Fibroblast of skin of right quadriceps (primary cell): ENCODE measurements around the gene CNEP1R1.

Source experiments
- DNase-seq: peaks from one replicate; pipeline ENCODE4 v3.0.0-alpha.2; 2013

CNEP1R1 gene

GRCh38 chr16:50065624-50066481 lies 40.8 kb downstream of the CNEP1R1 start, which contains the start of gene HEATR3:
HEATR3 (plus strand) TSS chr16:50065970; CDS start chr16:50066132, 162 bp downstream.
- peak; percentile 92 for DNase-seq

GRCh38 chr16:50066482-50067289 lies 41.7 kb downstream of the CNEP1R1 start:
- no peak for DNase-seq

DNA sequence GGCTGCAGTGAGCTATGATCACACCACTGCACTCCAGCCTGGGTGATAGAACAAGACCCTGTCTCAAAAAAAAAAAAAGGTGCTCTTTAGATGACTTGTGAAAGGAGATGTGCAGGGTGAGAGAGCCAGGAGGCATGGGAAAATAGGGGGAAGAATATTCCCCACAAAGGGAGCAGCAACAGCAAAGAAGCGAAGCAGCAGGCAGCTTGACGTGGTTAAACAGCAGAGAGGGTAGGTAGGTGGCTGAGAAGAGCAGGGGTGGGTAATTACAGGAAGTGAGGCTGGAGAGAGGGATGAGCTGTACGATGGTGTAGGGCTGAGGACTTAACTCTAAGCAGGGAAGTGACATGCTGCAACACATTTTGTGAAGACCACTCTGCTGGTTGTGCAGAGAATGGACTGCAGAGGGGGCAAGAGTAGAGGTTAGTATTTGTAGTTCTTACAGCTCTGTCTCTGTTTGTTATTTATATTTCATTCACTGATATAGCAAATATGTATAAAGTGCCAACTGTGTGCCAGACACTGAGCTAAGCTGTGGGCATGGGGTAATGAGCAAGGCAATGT lies 42.3 kb downstream of the CNEP1R1 start:
- DNase-seq: peak; percentile 71

DNA sequence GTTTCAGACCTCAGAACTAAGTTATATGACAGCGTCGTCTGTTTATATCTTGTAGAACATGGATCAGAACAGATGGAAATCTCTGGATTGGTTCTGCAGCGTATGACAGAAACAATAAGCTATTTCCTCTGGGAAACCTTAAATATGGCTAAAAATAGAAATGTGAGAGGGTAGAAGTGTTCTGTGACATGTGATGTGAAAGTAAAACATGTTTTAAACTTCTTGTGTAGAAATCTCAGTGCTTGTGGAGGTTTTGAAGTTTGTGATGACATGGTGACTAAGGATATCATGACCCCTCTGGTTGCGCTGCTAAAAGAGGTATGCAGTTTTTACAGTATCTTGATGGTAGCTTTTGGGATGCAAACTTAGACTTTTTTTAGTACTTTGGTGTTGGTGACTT lies 43.5 kb downstream of the CNEP1R1 start:
- DNase-seq: peak; percentile 68

- no peak for DNase-seq
Observed at GRCh38 chr16:50069060-50069459, 44.0 kb downstream of the CNEP1R1 start.

DNA sequence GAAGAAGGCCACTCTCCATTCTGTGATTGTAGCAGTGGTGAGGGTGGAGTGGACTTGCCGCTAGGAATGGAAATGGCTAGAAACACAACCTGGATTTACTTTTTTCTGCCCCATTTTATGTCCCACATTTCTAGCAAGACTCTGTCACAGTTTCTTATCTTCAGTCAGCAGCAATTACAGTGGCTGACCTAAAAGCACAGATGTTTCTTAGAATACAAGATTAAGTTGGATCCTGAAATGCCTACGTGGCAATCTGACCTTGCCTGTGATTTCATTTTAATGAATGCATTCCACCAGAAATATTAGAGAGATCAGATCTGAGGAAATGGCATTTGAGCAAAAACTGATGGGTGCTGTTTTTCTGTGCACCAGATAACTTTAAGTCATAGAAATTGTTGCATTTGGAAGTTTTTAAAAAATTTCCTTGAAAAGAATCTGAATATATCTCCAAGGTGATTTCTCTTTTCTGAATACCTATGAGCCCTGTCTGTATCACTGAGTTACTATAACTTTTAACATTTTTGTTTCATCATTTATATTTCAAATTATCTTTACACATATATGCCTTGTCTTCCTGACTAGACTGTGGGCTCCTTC lies 46.1 kb downstream of the CNEP1R1 start:
- no peak for DNase-seq

DNA sequence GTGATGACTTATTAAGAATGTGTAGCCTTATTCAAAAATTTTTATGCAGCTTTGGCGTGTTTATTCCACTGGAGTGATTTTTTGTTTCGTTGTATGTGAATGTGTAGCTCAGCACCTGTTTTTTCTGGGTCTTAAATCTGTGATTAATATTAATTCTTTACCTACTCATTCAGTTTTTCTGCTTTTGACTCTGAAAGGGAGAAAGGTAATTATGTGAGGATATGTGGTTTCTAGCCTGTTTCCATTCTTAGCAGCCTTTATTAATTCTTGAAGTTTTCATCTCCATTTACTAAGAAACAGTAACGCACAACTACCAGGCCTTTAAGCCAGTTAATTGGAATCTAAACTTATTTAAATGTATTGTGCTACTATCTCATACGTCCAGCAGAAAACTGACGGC lies 47.7 kb downstream of the CNEP1R1 start:
- no peak for DNase-seq

DNA sequence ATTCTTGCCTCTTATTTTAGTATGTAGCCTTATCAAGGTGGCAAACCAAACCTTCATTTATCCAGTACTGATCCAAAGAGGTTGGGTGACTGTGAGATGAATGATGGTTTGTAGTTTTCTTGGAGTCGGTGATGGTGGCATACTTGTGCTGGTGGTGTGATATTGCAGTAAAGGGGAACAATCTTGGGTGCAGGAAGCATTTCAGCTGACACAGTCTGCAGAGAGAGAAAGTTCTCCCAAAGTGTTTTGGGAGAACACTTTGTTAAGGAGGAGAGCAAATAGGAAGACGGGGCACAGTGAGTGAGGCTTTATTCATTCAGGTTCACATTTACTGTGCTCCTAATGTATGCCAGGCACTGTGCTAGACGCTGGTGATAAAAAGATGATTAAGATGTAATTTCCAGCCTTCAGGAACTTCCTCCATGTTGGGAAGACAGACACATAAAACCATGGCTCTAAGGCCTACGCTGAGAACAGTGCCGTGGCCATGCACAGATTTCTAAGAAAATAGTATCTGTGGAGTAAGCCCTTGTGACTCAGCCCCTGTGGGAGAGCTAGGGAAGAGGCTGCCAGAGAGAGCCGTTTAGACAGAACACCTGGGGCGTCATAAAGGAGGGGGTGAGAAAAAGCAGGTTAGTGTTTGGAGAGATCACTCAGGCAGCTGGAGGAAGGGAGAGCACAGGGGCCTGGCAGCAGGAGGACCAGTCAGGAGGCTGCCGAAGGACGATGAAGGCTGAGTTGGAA lies 54.5 kb downstream of the CNEP1R1 start:
- DNase-seq: no peak

DNA sequence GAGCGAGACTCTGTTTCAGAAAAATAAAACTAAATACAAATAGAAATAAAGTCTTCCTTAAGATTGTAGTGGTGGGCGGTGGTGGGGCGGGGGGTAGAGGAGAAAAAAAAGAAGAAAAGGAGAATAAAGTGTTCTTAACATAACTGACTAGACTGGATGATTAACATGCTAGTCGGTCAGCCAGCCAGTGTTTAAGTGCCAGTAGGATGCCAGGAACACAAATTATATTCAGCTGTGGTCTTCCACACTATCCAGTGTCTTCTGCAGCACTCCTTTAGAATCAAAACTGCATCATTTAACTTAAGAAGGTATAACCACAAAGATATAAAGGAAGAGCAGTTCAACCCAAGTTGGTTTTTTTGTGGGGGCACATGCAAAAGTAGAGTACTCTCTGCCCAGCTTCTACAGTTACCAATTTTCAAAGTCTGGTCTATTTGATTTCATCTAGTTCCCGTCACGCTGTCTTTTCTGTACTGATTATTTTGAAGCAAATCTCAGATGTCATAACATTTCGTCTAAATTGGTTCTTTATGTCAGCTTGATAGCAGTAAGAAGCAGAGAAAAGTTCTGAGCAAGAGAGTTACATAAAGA lies 56.5 kb downstream of the CNEP1R1 start:
- no peak for DNase-seq

DNA sequence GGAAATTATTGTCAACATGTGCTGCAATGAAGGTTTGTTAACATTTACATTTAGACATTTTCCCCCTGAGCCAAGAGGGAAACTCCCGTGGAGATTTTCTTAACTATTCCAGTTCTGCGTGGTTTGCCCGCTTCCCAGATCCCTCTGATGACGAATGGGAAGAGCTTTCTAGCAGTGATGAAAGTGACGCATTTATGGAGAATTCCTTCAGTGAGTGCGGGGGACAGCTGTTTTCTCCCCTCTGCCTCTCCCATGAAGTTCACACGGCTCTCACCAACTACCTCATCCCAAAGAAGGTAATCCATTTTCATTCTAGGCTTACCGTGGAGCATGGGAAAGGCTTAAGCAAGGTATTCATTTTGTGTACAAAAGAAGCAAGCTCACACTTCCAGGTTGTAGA lies 59.0 kb downstream of the CNEP1R1 start:
- peak; percentile 16 for DNase-seq

GRCh38 chr16:50086176-50086575 lies 61.2 kb downstream of the CNEP1R1 start:
- no peak for DNase-seq
